Measurements from ENCODE around the gene SGPP2.

The SGPP2 gene

GRCh38 chr2:222450021-222450420, 25.7 kb downstream of the SGPP2 start:
- H3K4me3 ChIP-seq (ENCODE audit: low read depth, low read length): no peak overlapping the region
- H3K9me3 ChIP-seq (ENCODE audit: control insufficient read depth, insufficient read depth, low read depth, low read length): no peaks in the 10 kb centered on the region
- no peak overlapping the region for H3K27ac ChIP-seq (ENCODE audit: extremely low read depth, low read depth, low read length)
- CTCF ChIA-PET: interaction anchor here (0.6 to 1.2 kb wide), 3 partner anchors 112 to 412 kb away, joined by 3 to 4 read pairs (median 4); no protein-coding TSS in a partner anchor
- no peaks in the 10 kb centered on the region for H3K36me3 ChIP-seq (ENCODE audit: control insufficient read depth in 2 of 2, insufficient read depth in 1 of 2, low read length in 2 of 2)
- POLR2A ChIA-PET: interaction anchor here (0.7 kb wide), 1 partner anchor 171 kb away, joined by 3 read pairs; no protein-coding TSS in a partner anchor
- peaks cover 12% of the 10 kb centered on the region; the same call in 1 of the 2 replicates for H3K4me1 ChIP-seq (ENCODE audit: control insufficient read depth, insufficient read depth, low read length)
- TF ChIP-seq ZNF391 (tag by site-specific recombination; IDR thresholded peaks at IDR 0.05; ENCODE audit: borderline replicate concordance, low read depth) (no peak), ZNF558 (tag by site-specific recombination; IDR thresholded peaks at IDR 0.05) (no peak), ZNF621 (tag by site-specific recombination; IDR thresholded peaks at IDR 0.05) (no peak), YY1 (tag by site-specific recombination; IDR thresholded peaks at IDR 0.05) (no peak), KLF9 (tag by site-specific recombination; IDR thresholded peaks at IDR 0.05; ENCODE audit: low read depth) (no peak), ZNF600 (tag by site-specific recombination; IDR thresholded peaks at IDR 0.05) (no peak), ZBTB1 (tag by site-specific recombination; IDR thresholded peaks at IDR 0.05) (no peak), ZNF202 (tag by site-specific recombination; IDR thresholded peaks at IDR 0.05; ENCODE audit: borderline replicate concordance) (no peak), KLF1 (tag by site-specific recombination; IDR thresholded peaks at IDR 0.05) (no peak), ZNF560 (tag by site-specific recombination; IDR thresholded peaks at IDR 0.05; ENCODE audit: borderline replicate concordance) (no peak)
- TF ChIP-seq, protein P1, sequence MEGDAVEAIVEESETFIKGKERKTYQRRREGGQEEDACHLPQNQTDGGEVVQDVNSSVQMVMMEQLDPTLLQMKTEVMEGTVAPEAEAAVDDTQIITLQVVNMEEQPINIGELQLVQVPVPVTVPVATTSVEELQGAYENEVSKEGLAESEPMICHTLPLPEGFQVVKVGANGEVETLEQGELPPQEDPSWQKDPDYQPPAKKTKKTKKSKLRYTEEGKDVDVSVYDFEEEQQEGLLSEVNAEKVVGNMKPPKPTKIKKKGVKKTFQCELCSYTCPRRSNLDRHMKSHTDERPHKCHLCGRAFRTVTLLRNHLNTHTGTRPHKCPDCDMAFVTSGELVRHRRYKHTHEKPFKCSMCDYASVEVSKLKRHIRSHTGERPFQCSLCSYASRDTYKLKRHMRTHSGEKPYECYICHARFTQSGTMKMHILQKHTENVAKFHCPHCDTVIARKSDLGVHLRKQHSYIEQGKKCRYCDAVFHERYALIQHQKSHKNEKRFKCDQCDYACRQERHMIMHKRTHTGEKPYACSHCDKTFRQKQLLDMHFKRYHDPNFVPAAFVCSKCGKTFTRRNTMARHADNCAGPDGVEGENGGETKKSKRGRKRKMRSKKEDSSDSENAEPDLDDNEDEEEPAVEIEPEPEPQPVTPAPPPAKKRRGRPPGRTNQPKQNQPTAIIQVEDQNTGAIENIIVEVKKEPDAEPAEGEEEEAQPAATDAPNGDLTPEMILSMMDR (tag by site-specific recombination; IDR thresholded peaks at IDR 0.05): no peak

DNA sequence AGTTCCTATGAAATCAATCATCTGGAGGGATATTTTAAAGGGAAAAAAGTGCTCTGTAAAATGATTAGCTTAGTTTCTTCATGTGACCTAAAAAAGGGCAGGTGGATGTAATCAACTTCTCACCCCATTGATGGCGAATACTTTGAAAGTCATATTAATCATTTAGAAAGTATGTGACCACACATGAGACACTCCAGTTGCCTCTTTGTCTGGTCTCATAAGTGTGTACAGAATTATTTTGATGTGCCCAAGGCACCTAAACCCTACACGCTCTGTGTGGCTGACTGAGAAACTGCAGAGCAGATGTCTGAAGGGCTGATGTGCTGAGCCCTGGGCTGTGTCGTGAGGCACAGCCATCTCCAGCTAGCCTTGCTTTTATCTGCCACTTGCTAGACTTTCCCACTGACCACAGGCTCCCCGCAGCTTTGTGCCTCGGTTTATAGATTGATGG, 26.9 kb downstream of the SGPP2 start:
- ChIA-PET CTCF (interaction anchor here (0.7 to 1.4 kb wide), 3 partner anchors 111 to 413 kb away, joined by 4 read pairs; no protein-coding TSS in a partner anchor), POLR2A (no interaction called here)
- Histone ChIP-seq H3K27ac (ENCODE audit: extremely low read depth, low read depth, low read length) (no peak overlapping the region), H3K4me1 (ENCODE audit: control insufficient read depth, insufficient read depth, low read length) (peaks cover 8% of the 10 kb centered on the region; the same call in 1 of the 2 replicates), H3K36me3 (ENCODE audit: control insufficient read depth in 2 of 2, insufficient read depth in 1 of 2, low read length in 2 of 2) (no peaks in the 10 kb centered on the region), H3K4me3 (ENCODE audit: low read depth, low read length) (no peak overlapping the region), H3K9me3 (ENCODE audit: control insufficient read depth, insufficient read depth, low read depth, low read length) (no peaks in the 10 kb centered on the region)
- TF ChIP-seq ZBTB17 (tag by site-specific recombination; IDR thresholded peaks at IDR 0.05): 0 out of 2 replicates have a peak, but pooled peaks have one; percentile 15
- TF ChIP-seq, protein P2, sequence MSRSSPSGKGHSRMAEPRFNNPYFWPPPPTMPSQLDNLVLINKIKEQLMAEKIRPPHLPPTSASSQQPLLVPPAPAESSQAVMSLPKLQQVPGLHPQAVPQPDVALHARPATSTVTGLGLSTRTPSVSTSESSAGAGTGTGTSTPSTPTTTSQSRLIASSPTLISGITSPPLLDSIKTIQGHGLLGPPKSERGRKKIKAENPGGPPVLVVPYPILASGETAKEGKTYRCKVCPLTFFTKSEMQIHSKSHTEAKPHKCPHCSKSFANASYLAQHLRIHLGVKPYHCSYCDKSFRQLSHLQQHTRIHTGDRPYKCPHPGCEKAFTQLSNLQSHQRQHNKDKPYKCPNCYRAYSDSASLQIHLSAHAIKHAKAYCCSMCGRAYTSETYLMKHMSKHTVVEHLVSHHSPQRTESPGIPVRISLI (tag by site-specific recombination; IDR thresholded peaks at IDR 0.05): 0 out of 2 replicates have a peak, but pooled peaks have one; percentile 2
- TF ChIP-seq ZFP41 (tag by site-specific recombination; IDR thresholded peaks at IDR 0.05; ENCODE audit: borderline replicate concordance): no peak
- TF ChIP-seq ZBTB20 (tag by site-specific recombination; IDR thresholded peaks at IDR 0.05): peak; percentile 90

GRCh38 chr2:222452422-222452950, 28.1 kb downstream of the SGPP2 start:
- Histone ChIP-seq H3K4me1 (ENCODE audit: control insufficient read depth, insufficient read depth, low read length) (peaks cover 13% of the 10 kb centered on the region; the same call in 1 of the 2 replicates), H3K4me3 (ENCODE audit: low read depth, low read length) (no peak overlapping the region), H3K27ac (ENCODE audit: extremely low read depth, low read depth, low read length) (no peak overlapping the region), H3K9me3 (ENCODE audit: control insufficient read depth, insufficient read depth, low read depth, low read length) (no peaks in the 10 kb centered on the region), H3K36me3 (ENCODE audit: control insufficient read depth in 2 of 2, insufficient read depth in 1 of 2, low read length in 2 of 2) (no peaks in the 10 kb centered on the region)
- POLR2A ChIA-PET: no interaction called here
- CTCF ChIA-PET: interaction anchor here (1.4 kb wide), 1 partner anchor 110 kb away, joined by 4 read pairs; no protein-coding TSS in a partner anchor
- TF ChIP-seq, protein P3, sequence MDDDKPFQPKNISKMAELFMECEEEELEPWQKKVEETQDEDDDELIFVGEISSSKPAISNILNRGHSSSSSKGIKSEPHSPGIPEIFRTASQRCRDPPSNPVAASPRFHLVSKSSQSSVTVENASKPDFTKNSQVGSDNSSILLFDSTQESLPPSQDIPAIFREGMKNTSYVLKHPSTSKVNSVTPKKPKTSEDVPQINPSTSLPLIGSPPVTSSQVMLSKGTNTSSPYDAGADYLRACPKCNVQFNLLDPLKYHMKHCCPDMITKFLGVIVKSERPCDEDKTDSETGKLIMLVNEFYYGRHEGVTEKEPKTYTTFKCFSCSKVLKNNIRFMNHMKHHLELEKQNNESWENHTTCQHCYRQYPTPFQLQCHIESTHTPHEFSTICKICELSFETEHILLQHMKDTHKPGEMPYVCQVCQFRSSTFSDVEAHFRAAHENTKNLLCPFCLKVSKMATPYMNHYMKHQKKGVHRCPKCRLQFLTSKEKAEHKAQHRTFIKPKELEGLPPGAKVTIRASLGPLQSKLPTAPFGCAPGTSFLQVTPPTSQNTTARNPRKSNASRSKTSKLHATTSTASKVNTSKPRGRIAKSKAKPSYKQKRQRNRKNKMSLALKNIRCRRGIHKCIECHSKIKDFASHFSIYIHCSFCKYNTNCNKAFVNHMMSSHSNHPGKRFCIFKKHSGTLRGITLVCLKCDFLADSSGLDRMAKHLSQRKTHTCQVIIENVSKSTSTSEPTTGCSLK (tag by site-specific recombination; IDR thresholded peaks at IDR 0.05): no peak
- TF ChIP-seq ZBTB8A (tag by site-specific recombination; IDR thresholded peaks at IDR 0.05) (no peak), ZNF596 (tag by site-specific recombination; IDR thresholded peaks at IDR 0.05) (no peak), ZBTB11 (tag by site-specific recombination; conservative IDR thresholded peaks at IDR 0.05; ENCODE audit: low read depth) (no peak), GLI2 (tag by site-specific recombination; IDR thresholded peaks at IDR 0.05; ENCODE audit: borderline replicate concordance, low read depth) (no peak), ZNF580 (tag by site-specific recombination; IDR thresholded peaks at IDR 0.05) (no peak), ZNF658 (tag by site-specific recombination; IDR thresholded peaks at IDR 0.05) (no peak), ZNF350 (tag by site-specific recombination; IDR thresholded peaks at IDR 0.05) (no peak)
